ENCODE results near the gene GABRB2. TPM values are rescaled to one million over a fixed set of nuclear protein-coding genes. Genes with fewer than 3 reads are reported as not detected.

The GABRB2 gene
- total RNA-seq, 1 experiment from 2014 or later: not detected

DNA sequence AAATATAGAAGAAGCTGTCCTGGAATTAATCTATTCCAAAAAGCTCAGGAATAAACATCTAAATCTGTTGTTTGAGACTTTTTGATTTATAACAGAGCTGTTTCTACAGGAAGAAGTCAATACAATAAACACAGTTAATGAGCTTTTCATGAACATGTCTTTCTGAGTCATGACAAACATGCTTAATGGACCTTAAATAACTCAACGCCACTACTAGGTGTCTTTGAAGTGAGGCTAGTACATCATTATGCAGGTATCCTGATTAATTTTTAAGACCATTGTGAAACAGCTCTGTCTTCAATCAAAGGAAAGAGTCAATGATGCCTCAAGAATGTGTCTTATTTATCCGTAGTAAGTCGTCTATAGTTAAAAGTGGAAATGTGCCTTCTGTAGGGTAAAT is 131.6 kb downstream of the GABRB2 start:
- H3K27ac Mint-ChIP-seq (ENCODE audit: unreplicated experiment): no peak overlapping the region
- BruUV-seq (replicated peaks): no TSS peak
- H3K4me3 Mint-ChIP-seq (ENCODE audit: unreplicated experiment): no peak overlapping the region
- TF ChIP-seq, protein P1, sequence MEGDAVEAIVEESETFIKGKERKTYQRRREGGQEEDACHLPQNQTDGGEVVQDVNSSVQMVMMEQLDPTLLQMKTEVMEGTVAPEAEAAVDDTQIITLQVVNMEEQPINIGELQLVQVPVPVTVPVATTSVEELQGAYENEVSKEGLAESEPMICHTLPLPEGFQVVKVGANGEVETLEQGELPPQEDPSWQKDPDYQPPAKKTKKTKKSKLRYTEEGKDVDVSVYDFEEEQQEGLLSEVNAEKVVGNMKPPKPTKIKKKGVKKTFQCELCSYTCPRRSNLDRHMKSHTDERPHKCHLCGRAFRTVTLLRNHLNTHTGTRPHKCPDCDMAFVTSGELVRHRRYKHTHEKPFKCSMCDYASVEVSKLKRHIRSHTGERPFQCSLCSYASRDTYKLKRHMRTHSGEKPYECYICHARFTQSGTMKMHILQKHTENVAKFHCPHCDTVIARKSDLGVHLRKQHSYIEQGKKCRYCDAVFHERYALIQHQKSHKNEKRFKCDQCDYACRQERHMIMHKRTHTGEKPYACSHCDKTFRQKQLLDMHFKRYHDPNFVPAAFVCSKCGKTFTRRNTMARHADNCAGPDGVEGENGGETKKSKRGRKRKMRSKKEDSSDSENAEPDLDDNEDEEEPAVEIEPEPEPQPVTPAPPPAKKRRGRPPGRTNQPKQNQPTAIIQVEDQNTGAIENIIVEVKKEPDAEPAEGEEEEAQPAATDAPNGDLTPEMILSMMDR (IDR thresholded peaks at IDR 0.05; ENCODE audit: insufficient read depth in 1 of 2, low read depth in 1 of 2, low read length in 1 of 2, severe bottlenecking in 1 of 2, unreplicated experiment in 1 of 2): no peak
- no peaks in the 10 kb centered on the region for H3K36me3 Mint-ChIP-seq (ENCODE audit: insufficient read depth, unreplicated experiment)
- H3K4me1 Mint-ChIP-seq (ENCODE audit: low read depth, unreplicated experiment): no peaks in the 10 kb centered on the region
- Histone ChIP-seq H3K27me3 (replicated peaks; ENCODE audit: control insufficient read depth, insufficient read depth, low read length) (no peaks in the 10 kb centered on the region), H3K36me3 (ENCODE audit: control insufficient read depth, insufficient read depth, low read length) (no peaks in the 10 kb centered on the region), H3K9me3 (no peaks in the 10 kb centered on the region), H3K4me3 (ENCODE audit: low read depth, low read length) (no peak overlapping the region), H3K4me1 (no peaks in the 10 kb centered on the region)
- H3K9me3 Mint-ChIP-seq (ENCODE audit: unreplicated experiment): no peaks in the 10 kb centered on the region
- CTCF ChIA-PET: no interaction called here
- no peak for DNase-seq
- H3K27me3 Mint-ChIP-seq (ENCODE audit: insufficient read depth, unreplicated experiment): peaks cover 7% of the 10 kb centered on the region
- intact Hi-C loops (cut with micrococcal nuclease; ENCODE audit: unreplicated experiment): no loop called here
- POLR2A ChIA-PET: no interaction called here

DNA sequence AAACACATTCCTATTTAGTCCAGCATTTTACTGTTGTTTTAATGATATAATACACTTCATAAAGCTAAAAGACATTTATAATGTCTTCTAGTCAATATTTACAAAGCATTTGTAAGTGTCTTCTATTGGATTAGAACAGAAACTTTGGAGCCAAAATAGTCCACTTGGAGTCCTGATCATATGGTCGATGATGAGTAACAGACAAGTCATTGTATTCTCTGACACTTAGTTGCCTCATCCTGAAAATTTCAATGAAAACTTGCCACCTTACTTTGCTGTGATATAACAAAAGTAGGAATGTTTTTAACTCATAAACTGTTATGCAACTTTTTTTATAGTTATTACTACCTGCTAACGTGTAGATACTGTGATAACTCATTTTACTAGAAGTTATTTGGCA is 132.5 kb downstream of the GABRB2 start:
- Mint-ChIP-seq H3K36me3 (ENCODE audit: insufficient read depth, unreplicated experiment) (no peaks in the 10 kb centered on the region), H3K27ac (ENCODE audit: unreplicated experiment) (no peak overlapping the region), H3K9me3 (ENCODE audit: unreplicated experiment) (no peaks in the 10 kb centered on the region), H3K4me1 (ENCODE audit: low read depth, unreplicated experiment) (no peaks in the 10 kb centered on the region), H3K4me3 (ENCODE audit: unreplicated experiment) (no peak overlapping the region), H3K27me3 (ENCODE audit: insufficient read depth, unreplicated experiment) (peaks cover 5% of the 10 kb centered on the region)
- intact Hi-C loops (cut with micrococcal nuclease; ENCODE audit: unreplicated experiment): no loop called here
- Histone ChIP-seq H3K27me3 (replicated peaks; ENCODE audit: control insufficient read depth, insufficient read depth, low read length) (no peaks in the 10 kb centered on the region), H3K9me3 (no peaks in the 10 kb centered on the region), H3K36me3 (ENCODE audit: control insufficient read depth, insufficient read depth, low read length) (no peaks in the 10 kb centered on the region), H3K4me3 (ENCODE audit: low read depth, low read length) (no peak overlapping the region), H3K4me1 (no peaks in the 10 kb centered on the region)
- BruUV-seq (replicated peaks): no TSS peak
- no peak for DNase-seq
- ChIA-PET POLR2A (no interaction called here), CTCF (no interaction called here)
- TF ChIP-seq, protein P1 (IDR thresholded peaks at IDR 0.05; ENCODE audit: insufficient read depth in 1 of 2, low read depth in 1 of 2, low read length in 1 of 2, severe bottlenecking in 1 of 2, unreplicated experiment in 1 of 2): no peak

DNA sequence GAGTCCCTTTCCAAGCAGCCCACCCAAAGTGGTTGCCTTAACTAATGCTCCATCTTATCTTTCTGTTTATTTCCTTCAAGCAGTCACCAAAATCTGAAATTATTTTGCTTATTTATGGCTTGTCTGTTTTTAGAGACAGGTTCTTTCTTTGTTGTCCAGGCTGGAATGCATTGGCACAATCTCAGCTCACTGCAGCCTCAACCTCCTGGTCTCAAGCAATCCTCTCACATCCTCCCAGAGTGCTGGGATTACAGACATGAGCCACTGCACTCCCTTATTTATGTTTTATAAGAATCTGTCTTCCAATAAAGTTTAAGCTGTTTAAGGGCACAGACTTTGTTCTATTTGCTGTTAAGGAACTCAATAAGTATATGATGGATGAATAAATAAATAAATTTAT is 133.7 kb downstream of the GABRB2 start:
- no peaks in the 10 kb centered on the region for H3K36me3 Mint-ChIP-seq (ENCODE audit: insufficient read depth, unreplicated experiment)
- CTCF ChIA-PET: no interaction called here

More for the DNA sequence above, 133.7 kb downstream of the GABRB2 start:
- Mint-ChIP-seq H3K27me3 (ENCODE audit: insufficient read depth, unreplicated experiment) (no peaks in the 10 kb centered on the region), H3K27ac (ENCODE audit: unreplicated experiment) (no peak overlapping the region), H3K9me3 (ENCODE audit: unreplicated experiment) (no peaks in the 10 kb centered on the region), H3K4me1 (ENCODE audit: low read depth, unreplicated experiment) (no peaks in the 10 kb centered on the region), H3K4me3 (ENCODE audit: unreplicated experiment) (no peak overlapping the region)
- no TSS peak for BruUV-seq (replicated peaks)
- DNase-seq: no peak
- intact Hi-C loops (cut with micrococcal nuclease; ENCODE audit: unreplicated experiment): no loop called here
- Histone ChIP-seq H3K4me1 (no peaks in the 10 kb centered on the region), H3K36me3 (ENCODE audit: control insufficient read depth, insufficient read depth, low read length) (no peaks in the 10 kb centered on the region), H3K27me3 (replicated peaks; ENCODE audit: control insufficient read depth, insufficient read depth, low read length) (no peaks in the 10 kb centered on the region), H3K4me3 (ENCODE audit: low read depth, low read length) (no peak overlapping the region), H3K9me3 (no peaks in the 10 kb centered on the region)
- POLR2A ChIA-PET: no interaction called here
- TF ChIP-seq, protein P1 (IDR thresholded peaks at IDR 0.05; ENCODE audit: insufficient read depth in 1 of 2, low read depth in 1 of 2, low read length in 1 of 2, severe bottlenecking in 1 of 2, unreplicated experiment in 1 of 2): no peak

Data from Caco-2 (cell line).